ENCODE results near the gene TRAM2. TPM values are rescaled to one million over a fixed set of nuclear protein-coding genes. Genes with fewer than 3 reads are reported as not detected.

Gene TRAM2
- total RNA-seq, 6 experiments from 2014 or later = 191 to 235 (median 215) TPM

DNA sequence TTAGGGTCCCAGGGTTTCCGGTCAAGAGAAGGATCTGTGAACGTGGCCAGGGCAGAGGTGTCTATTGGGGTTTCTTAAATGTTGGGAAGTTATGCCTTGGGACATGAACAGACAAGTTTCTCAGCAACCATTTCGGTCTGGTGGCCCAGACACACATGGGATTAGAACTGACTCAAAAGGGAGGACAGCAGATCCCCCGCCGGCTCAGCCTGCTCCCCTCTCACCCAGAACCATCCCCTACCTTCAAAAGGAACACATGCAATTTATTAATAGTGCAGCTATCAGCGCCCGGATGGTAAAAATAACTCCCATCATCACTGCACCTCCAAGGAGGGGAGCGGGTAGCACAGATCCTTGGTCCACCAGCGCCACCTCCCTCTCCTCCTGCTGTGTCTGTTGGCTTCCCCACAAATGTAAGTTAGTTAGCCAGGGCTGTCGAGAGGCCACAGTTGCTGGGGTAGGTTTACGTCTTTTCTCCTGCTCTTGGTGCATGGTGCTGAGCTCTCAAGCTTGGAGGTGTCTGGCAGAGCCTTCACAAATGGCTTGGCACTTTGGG is 77.1 kb downstream of the TRAM2 start:
- Mint-ChIP-seq H3K27ac (peak overlapping the region; percentile 88), H3K36me3 (ENCODE audit: low read depth) (peaks cover 92% of the 10 kb centered on the region), H3K27me3 (ENCODE audit: insufficient read depth) (peaks cover 49% of the 10 kb centered on the region), H3K4me3 (peak overlapping the region; percentile 63), H3K9me3 (peaks cover 7% of the 10 kb centered on the region), H3K4me1 (ENCODE audit: low read depth) (peaks cover 78% of the 10 kb centered on the region)
- TF ChIP-seq, protein P1, sequence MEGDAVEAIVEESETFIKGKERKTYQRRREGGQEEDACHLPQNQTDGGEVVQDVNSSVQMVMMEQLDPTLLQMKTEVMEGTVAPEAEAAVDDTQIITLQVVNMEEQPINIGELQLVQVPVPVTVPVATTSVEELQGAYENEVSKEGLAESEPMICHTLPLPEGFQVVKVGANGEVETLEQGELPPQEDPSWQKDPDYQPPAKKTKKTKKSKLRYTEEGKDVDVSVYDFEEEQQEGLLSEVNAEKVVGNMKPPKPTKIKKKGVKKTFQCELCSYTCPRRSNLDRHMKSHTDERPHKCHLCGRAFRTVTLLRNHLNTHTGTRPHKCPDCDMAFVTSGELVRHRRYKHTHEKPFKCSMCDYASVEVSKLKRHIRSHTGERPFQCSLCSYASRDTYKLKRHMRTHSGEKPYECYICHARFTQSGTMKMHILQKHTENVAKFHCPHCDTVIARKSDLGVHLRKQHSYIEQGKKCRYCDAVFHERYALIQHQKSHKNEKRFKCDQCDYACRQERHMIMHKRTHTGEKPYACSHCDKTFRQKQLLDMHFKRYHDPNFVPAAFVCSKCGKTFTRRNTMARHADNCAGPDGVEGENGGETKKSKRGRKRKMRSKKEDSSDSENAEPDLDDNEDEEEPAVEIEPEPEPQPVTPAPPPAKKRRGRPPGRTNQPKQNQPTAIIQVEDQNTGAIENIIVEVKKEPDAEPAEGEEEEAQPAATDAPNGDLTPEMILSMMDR (IDR thresholded peaks at IDR 0.05) = no peak
- no peak for DNase-seq

DNA sequence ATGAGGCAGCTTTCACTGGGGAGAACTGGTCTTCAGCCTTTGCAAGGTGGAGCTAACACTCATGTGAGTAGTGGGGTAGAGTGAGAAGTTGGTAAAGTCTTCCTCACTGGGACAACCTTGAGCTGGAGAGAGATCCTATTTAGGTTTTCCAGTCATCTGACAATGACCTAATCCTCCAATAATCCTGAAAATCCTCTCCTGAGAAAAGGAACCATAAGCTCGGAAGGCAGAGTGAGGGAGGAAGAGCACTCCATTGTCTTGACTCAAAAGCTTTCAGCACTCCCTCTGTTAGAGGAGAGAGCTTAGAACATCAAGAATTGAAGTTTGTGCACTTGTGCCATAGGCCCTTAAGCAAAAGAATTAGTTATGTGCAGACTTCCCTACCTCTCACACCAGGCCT is 77.8 kb downstream of the TRAM2 start:
- H3K27me3 Mint-ChIP-seq (ENCODE audit: insufficient read depth) = peaks cover 55% of the 10 kb centered on the region
- peak; percentile 54 for DNase-seq
- peaks cover 78% of the 10 kb centered on the region for H3K4me1 Mint-ChIP-seq (ENCODE audit: low read depth)
- H3K36me3 Mint-ChIP-seq (ENCODE audit: low read depth) = peaks cover 92% of the 10 kb centered on the region
- TF ChIP-seq, protein P1 (IDR thresholded peaks at IDR 0.05) = no peak
- H3K27ac Mint-ChIP-seq = peak overlapping the region; percentile 88
- H3K4me3 Mint-ChIP-seq = peak overlapping the region; percentile 63
- H3K9me3 Mint-ChIP-seq = peaks cover 12% of the 10 kb centered on the region

DNA sequence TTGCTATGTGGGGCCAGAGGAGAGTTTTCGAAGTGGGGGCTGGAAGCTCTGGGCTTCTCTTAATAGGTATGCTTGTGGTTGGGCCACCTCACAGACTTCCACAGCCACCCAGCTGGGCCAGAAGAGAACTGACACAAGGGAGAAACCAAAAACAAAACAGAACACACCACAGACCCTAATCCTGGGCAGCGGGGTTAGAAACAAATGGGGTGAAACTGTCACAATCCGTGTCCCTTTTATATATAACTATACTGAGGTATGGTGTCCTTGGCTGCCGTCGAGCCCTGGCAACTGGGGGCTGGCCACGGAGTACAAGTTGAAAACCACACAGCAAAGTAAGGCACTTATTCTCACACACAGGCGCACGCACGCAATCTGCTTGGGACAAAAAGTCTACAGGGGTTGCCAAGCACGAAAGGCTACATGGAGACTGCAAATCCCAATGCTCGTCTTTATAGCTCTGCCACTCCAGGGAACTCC is 78.3 kb downstream of the TRAM2 start:
- peaks cover 54% of the 10 kb centered on the region for H3K27me3 Mint-ChIP-seq (ENCODE audit: insufficient read depth)
- H3K4me1 Mint-ChIP-seq (ENCODE audit: low read depth) = peaks cover 78% of the 10 kb centered on the region
- H3K4me3 Mint-ChIP-seq = peak overlapping the region; percentile 63
- no peak for DNase-seq
- peaks cover 12% of the 10 kb centered on the region for H3K9me3 Mint-ChIP-seq
- peaks cover 87% of the 10 kb centered on the region for H3K36me3 Mint-ChIP-seq (ENCODE audit: low read depth)
- H3K27ac Mint-ChIP-seq = peak overlapping the region; percentile 88
- TF ChIP-seq, protein P1 (IDR thresholded peaks at IDR 0.05) = no peak

DNA sequence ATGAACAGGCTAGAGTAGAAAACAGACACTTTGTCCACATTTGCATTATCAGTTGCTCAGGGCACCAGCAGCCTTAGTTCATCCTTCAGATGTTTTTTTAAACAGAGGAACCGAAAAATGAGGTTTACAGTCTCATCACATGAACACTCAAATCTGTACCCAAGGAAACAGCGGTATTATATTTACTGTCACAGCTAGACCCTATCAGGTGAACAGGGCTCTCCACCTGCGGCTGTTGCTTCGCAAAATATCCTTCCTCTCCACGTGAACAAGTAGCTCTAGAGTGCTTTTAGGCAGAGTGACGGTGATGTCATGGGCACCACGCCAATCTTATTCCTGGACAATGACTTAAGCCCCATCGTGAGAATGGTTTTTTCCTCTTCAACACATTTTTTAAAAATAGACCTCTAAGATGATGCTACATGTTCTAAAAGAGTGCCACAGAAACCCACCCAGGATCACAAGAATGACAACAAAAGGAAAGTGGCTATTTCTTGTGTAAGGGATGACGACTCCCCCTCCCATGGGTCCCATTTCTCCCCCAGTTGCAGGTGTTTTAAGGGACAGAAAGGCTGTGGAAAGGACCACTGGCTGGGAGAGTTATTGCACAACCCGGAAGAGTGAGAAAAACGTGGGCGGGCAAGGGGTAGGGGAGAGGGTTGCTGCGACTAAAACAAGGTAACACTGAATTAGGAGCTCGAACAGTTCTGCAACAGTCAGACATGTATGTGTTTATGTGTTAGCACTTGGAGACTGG is 79.0 kb downstream of the TRAM2 start:
- no peak for DNase-seq
- TF ChIP-seq, protein P1 (IDR thresholded peaks at IDR 0.05) = no peak
- Mint-ChIP-seq H3K27ac (peak overlapping the region; percentile 88), H3K36me3 (ENCODE audit: low read depth) (peaks cover 83% of the 10 kb centered on the region), H3K9me3 (peaks cover 12% of the 10 kb centered on the region), H3K4me3 (peak overlapping the region; percentile 63; the same call in 1 of the 2 replicates), H3K4me1 (ENCODE audit: low read depth) (peaks cover 76% of the 10 kb centered on the region), H3K27me3 (ENCODE audit: insufficient read depth) (peaks cover 60% of the 10 kb centered on the region)

DNA sequence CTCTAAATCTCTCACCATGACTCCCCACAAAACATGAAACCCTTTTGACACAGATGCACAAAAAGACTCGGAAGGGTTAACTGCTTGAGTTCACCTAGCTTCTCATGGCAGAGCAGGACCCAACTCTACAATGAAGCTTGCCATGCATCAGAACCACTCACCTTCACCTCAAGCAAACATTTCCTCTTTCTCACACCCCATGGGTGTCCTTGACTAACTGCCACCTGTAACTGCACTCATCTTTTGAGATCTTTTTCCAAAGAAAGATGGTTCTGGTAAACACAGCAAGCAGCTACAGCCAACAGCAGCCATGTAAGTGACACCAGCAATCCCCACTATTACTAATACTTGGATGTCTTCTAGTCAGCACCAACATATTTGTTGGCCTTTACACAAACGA is 80.2 kb downstream of the TRAM2 start:
- Mint-ChIP-seq H3K4me1 (ENCODE audit: low read depth) (peaks cover 83% of the 10 kb centered on the region), H3K4me3 (no peak overlapping the region; the same call in 1 of the 2 replicates), H3K27ac (peak overlapping the region; percentile 44; the same call in 1 of the 2 replicates), H3K27me3 (ENCODE audit: insufficient read depth) (peaks cover 60% of the 10 kb centered on the region), H3K9me3 (peaks cover 12% of the 10 kb centered on the region), H3K36me3 (ENCODE audit: low read depth) (peaks cover 76% of the 10 kb centered on the region)
- no peak for DNase-seq
- TF ChIP-seq, protein P1 (IDR thresholded peaks at IDR 0.05) = no peak

Measured in HFFc6 (cell line).